Neural cell (in vitro differentiated cells): Measurements from ENCODE around the gene ZNRF1. TPM values are rescaled to one million over a fixed set of nuclear protein-coding genes. Genes with fewer than 3 reads are reported as not detected.

Experiments used
- H2AFZ ChIP-seq: fragments of 200-600, 300-800 bp; sonication (generic), shearing (Covaris generic); 2 replicates; pipeline ENCODE4 v1.6.0; 2014; ENCODE audit warnings: low read depth, mild to moderate bottlenecking, antibody characterized with exemption, low read length, moderate library complexity
- H3F3A ChIP-seq: fragments of 200-600 bp; shearing (Covaris generic); 2 replicates; pipeline ENCODE4 v1.6.1; 2016; ENCODE audit warnings: mild to moderate bottlenecking, moderate library complexity, mixed read lengths, antibody characterized with exemption, low read length; ENCODE audit not compliant: insufficient read depth, poor library complexity, severe bottlenecking
- H3K27ac ChIP-seq: fragments of 200-600, 300-800 bp; sonication (generic), shearing (Covaris generic); 2 replicates; pipeline ENCODE4 v1.5.1; 2014; ENCODE audit warnings: mild to moderate bottlenecking, low read length, moderate library complexity
- H3K27me3 ChIP-seq: fragments of 300-800, 200-600 bp; sonication (generic), shearing (Covaris generic); 2 replicates; pipeline ENCODE4 v1.6.0; 2014; ENCODE audit warnings: mild to moderate bottlenecking, low read depth, low read length, moderate library complexity; ENCODE audit not compliant: insufficient read depth
- H3K36me3 ChIP-seq: fragments of 300-800, 200-600 bp; sonication (generic), shearing (Covaris generic); 2 replicates; pipeline ENCODE4 v1.5.1; 2014; ENCODE audit warnings: mild to moderate bottlenecking, antibody characterized with exemption, low read length, moderate library complexity; ENCODE audit not compliant: insufficient read depth
- H3K4me2 ChIP-seq: fragments of 300-800, 200-600 bp; sonication (generic), shearing (Covaris generic); 2 replicates; pipeline ENCODE4 v1.6.0; 2014; ENCODE audit warnings: mild to moderate bottlenecking, low read length
- H3K4me3 ChIP-seq: fragments of 300-800, 200-600 bp; sonication (generic), shearing (Covaris generic); 2 replicates; pipeline ENCODE4 v1.5.1; 2014; ENCODE audit warnings: mild to moderate bottlenecking, low read length, moderate library complexity
- H3K79me2 ChIP-seq: fragments of 200-600 bp; shearing (Covaris generic); replicated peaks from 2 replicates; pipeline ENCODE4 v1.6.0; 2014; ENCODE audit warnings: mild to moderate bottlenecking, low read length, moderate library complexity; ENCODE audit not compliant: insufficient read depth
- H3K9ac ChIP-seq: fragments of 300-800, 200-600 bp; sonication (generic), shearing (Covaris generic); 2 replicates; pipeline ENCODE4 v1.6.1; 2016; ENCODE audit warnings: mild to moderate bottlenecking, low read length, mixed read lengths
- H3K9me2 ChIP-seq: fragments of 200-600 bp; shearing (Covaris generic); 2 replicates; pipeline ENCODE4 v1.6.1; 2016; ENCODE audit warnings: mild to moderate bottlenecking, low read length, mixed read lengths; ENCODE audit not compliant: insufficient read depth
- H3K9me3 ChIP-seq: fragments of 200-600, 300-800 bp; sonication (generic), shearing (Covaris generic); 2 replicates; pipeline ENCODE4 v1.6.1; 2016; ENCODE audit warnings: mild to moderate bottlenecking, mixed run types, low read length, moderate library complexity, mixed read lengths
- H4K20me1 ChIP-seq: fragments of 200-600 bp; shearing (Covaris generic); 2 replicates; pipeline ENCODE4 v1.6.1; 2016; ENCODE audit warnings: mild to moderate bottlenecking, mixed run types; ENCODE audit not compliant: insufficient read depth
- EP300 ChIP-seq: fragments of 450-650 bp; conservative IDR thresholded peaks from 2 replicates; pipeline ENCODE4 v1.6.1; 2014; ENCODE audit warnings: antibody characterized with exemption, mild to moderate bottlenecking, moderate library complexity; ENCODE audit not compliant: poor library complexity, severe bottlenecking
- EZH2 ChIP-seq: fragments of 200-600, 300-800 bp; shearing (Covaris generic), sonication (generic); IDR thresholded peaks from 2 replicates; pipeline ENCODE4 v1.6.1; 2014; ENCODE audit warnings: antibody characterized with exemption, low read length, borderline replicate concordance, mild to moderate bottlenecking; ENCODE audit not compliant: insufficient read depth, poor library complexity, severe bottlenecking
- MXI1 ChIP-seq: fragments of 450-650 bp; conservative IDR thresholded peaks from 2 replicates; pipeline ENCODE4 v1.6.1; 2014; ENCODE audit warnings: antibody characterized with exemption, mild to moderate bottlenecking; ENCODE audit not compliant: poor library complexity, severe bottlenecking
- POLR2AphosphoS5 ChIP-seq: IDR thresholded peaks from 2 replicates; pipeline ENCODE4 v1.6.1; 2012
- RAD21 ChIP-seq: fragments of 450-650 bp; conservative IDR thresholded peaks from 2 replicates; pipeline ENCODE4 v1.6.1; 2014; ENCODE audit warnings: antibody characterized with exemption, mild to moderate bottlenecking, moderate library complexity
- SMC3 ChIP-seq: fragments of 450-650 bp; conservative IDR thresholded peaks from 2 replicates; pipeline ENCODE4 v1.6.1; 2014; ENCODE audit warnings: antibody characterized with exemption, mild to moderate bottlenecking, moderate library complexity; ENCODE audit not compliant: poor library complexity
- TAF1 ChIP-seq: IDR thresholded peaks from 2 replicates; pipeline ENCODE4 v1.6.1; 2012; ENCODE audit warnings: low read depth
- polyA plus RNA-seq: library from polyadenylated mRNA; depleted of rRNA; stranded (reverse); fragments of >200 nt; gene quantifications from 2 replicates; pipeline ENCODE4 v1.2.3, GENCODE V29; 2014
- TF ChIP-seq, protein P1 (sequence below): fragments of 450-650 bp; IDR thresholded peaks from 2 replicates; pipeline ENCODE4 v1.5.1; 2014; ENCODE audit warnings: antibody characterized with exemption, mild to moderate bottlenecking, moderate library complexity; ENCODE audit not compliant: poor library complexity, severe bottlenecking
- TF ChIP-seq, protein P2 (sequence below): IDR thresholded peaks from 2 replicates; pipeline ENCODE4 v1.6.1; 2012; ENCODE audit warnings: borderline replicate concordance

Gene ZNRF1
- polyA plus RNA-seq, 1 donor from 2014 or later = 31.6 TPM

DNA sequence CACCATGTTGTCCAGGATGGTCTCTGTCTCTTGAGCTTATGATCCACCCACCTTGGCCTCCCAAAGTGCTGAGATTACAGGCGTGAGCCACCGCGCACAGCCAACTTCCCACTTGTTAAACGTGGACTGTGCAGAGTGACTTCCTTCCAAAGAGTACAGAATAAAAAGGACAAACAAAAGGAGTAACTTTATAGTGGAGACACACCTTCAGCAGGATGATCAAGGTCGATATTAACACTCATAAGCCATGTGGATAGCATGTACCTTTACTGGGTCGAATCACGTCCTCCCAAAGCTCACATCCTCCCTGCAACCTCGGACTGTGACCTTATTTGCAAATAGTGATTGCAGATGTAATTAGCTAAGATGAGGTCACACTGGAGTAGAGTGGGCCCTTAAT lies 139.4 kb downstream of the ZNRF1 start:
- H3F3A ChIP-seq = no peaks in the 10 kb centered on the region
- H3K4me2 ChIP-seq = no peak overlapping the region
- H3K27ac ChIP-seq = no peak overlapping the region
- H3K9me2 ChIP-seq = no peaks in the 10 kb centered on the region
- H3K79me2 ChIP-seq = no peaks in the 10 kb centered on the region
- no peak overlapping the region for H3K4me3 ChIP-seq
- TF ChIP-seq EP300 (no peak), TAF1 (no peak)
- H2AFZ ChIP-seq = no peak overlapping the region
- no peaks in the 10 kb centered on the region for H3K9me3 ChIP-seq
- H3K27me3 ChIP-seq = no peaks in the 10 kb centered on the region
- peak overlapping the region; percentile 13 for H3K9ac ChIP-seq
- no peaks in the 10 kb centered on the region for H3K36me3 ChIP-seq
- no peaks in the 10 kb centered on the region for H4K20me1 ChIP-seq

DNA sequence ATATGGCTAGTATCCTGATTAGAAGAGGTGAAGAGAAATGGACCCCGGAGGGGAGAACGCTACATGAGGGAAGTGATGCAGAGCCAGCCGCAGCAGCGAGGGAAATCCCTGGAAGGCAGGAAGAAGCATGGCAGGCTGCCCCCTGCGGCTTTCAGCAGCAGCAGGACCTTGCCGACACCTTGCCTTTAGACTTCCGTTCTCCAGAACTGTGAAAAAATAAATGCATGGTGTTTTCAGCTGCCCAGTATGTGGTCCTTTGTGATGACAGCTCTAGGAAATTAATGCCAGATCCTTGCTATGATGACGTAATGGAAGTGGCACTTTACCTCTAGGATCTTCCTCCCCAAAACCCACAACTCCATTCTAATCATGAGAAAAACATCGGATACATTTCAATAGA lies 139.8 kb downstream of the ZNRF1 start:
- Histone ChIP-seq H4K20me1 (no peaks in the 10 kb centered on the region), H3F3A (no peaks in the 10 kb centered on the region), H3K4me3 (no peak overlapping the region), H2AFZ (no peak overlapping the region), H3K9me2 (no peaks in the 10 kb centered on the region), H3K27ac (no peak overlapping the region), H3K9me3 (no peaks in the 10 kb centered on the region), H3K27me3 (no peaks in the 10 kb centered on the region), H3K9ac (peak overlapping the region; percentile 13), H3K36me3 (no peaks in the 10 kb centered on the region), H3K79me2 (no peaks in the 10 kb centered on the region), H3K4me2 (no peak overlapping the region)
- TF ChIP-seq SMC3 (no peak), POLR2AphosphoS5 (no peak), EP300 (no peak), TAF1 (no peak), MXI1 (no peak), RAD21 (no peak), EZH2 (no peak)
- TF ChIP-seq, protein P1, sequence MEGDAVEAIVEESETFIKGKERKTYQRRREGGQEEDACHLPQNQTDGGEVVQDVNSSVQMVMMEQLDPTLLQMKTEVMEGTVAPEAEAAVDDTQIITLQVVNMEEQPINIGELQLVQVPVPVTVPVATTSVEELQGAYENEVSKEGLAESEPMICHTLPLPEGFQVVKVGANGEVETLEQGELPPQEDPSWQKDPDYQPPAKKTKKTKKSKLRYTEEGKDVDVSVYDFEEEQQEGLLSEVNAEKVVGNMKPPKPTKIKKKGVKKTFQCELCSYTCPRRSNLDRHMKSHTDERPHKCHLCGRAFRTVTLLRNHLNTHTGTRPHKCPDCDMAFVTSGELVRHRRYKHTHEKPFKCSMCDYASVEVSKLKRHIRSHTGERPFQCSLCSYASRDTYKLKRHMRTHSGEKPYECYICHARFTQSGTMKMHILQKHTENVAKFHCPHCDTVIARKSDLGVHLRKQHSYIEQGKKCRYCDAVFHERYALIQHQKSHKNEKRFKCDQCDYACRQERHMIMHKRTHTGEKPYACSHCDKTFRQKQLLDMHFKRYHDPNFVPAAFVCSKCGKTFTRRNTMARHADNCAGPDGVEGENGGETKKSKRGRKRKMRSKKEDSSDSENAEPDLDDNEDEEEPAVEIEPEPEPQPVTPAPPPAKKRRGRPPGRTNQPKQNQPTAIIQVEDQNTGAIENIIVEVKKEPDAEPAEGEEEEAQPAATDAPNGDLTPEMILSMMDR = no peak
- TF ChIP-seq, protein P2, sequence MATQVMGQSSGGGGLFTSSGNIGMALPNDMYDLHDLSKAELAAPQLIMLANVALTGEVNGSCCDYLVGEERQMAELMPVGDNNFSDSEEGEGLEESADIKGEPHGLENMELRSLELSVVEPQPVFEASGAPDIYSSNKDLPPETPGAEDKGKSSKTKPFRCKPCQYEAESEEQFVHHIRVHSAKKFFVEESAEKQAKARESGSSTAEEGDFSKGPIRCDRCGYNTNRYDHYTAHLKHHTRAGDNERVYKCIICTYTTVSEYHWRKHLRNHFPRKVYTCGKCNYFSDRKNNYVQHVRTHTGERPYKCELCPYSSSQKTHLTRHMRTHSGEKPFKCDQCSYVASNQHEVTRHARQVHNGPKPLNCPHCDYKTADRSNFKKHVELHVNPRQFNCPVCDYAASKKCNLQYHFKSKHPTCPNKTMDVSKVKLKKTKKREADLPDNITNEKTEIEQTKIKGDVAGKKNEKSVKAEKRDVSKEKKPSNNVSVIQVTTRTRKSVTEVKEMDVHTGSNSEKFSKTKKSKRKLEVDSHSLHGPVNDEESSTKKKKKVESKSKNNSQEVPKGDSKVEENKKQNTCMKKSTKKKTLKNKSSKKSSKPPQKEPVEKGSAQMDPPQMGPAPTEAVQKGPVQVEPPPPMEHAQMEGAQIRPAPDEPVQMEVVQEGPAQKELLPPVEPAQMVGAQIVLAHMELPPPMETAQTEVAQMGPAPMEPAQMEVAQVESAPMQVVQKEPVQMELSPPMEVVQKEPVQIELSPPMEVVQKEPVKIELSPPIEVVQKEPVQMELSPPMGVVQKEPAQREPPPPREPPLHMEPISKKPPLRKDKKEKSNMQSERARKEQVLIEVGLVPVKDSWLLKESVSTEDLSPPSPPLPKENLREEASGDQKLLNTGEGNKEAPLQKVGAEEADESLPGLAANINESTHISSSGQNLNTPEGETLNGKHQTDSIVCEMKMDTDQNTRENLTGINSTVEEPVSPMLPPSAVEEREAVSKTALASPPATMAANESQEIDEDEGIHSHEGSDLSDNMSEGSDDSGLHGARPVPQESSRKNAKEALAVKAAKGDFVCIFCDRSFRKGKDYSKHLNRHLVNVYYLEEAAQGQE = no peak

DNA sequence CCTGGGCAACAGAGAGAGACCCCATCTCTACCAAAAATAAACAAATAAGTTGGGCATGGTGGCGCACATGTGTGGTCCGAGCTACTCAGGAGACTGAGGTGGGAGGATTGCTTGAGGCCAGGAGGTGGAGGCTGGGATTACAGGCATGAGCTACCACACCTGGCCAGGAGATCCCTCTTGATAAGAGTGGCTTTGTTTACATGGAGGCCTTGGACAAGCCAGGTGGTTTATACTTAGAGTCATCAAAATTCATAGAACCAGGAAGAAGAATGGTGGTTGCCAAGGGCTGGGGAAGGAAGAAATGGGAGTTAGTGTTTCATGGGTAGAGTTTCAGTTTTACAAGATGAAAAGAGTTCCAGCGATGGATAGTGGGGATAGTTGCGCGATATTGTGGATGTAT lies 140.7 kb downstream of the ZNRF1 start:
- Histone ChIP-seq H2AFZ (no peak overlapping the region), H3K79me2 (no peaks in the 10 kb centered on the region), H3K36me3 (no peaks in the 10 kb centered on the region), H3K9me3 (no peaks in the 10 kb centered on the region), H4K20me1 (no peaks in the 10 kb centered on the region), H3K4me3 (no peak overlapping the region), H3K9ac (no peak overlapping the region), H3K27ac (no peak overlapping the region), H3K4me2 (no peak overlapping the region), H3K27me3 (no peaks in the 10 kb centered on the region), H3F3A (no peaks in the 10 kb centered on the region), H3K9me2 (no peaks in the 10 kb centered on the region)
- TF ChIP-seq, protein P2 = no peak
- TF ChIP-seq MXI1 = no peak
- TF ChIP-seq, protein P1 = no peak
